Neural crest cell (in vitro differentiated cells): ENCODE results near the gene GPR161. TPM values are rescaled to one million over a fixed set of nuclear protein-coding genes. Genes with fewer than 3 reads are reported as not detected.

ENCODE experiments used
- DNase-seq: peaks from one replicate; pipeline ENCODE4 v3.0.0; 2021; ENCODE audit warnings: low read depth, mixed read lengths, low spot score
- H3K27ac Mint-ChIP-seq: one replicate; pipeline ENCODE4 v1.8.0; 2021; ENCODE audit warnings: mild to moderate bottlenecking, mixed read lengths; ENCODE audit not compliant: unreplicated experiment
- H3K27me3 Mint-ChIP-seq: 2 replicates; pipeline ENCODE4 v1.8.0; 2021; ENCODE audit warnings: low read depth, mild to moderate bottlenecking, mixed read lengths
- H3K36me3 Mint-ChIP-seq: 2 replicates; pipeline ENCODE4 v1.8.0; 2021; ENCODE audit warnings: low read depth, mild to moderate bottlenecking, mixed read lengths
- H3K4me1 Mint-ChIP-seq: 2 replicates; pipeline ENCODE4 v1.8.0; 2021; ENCODE audit warnings: mixed read lengths
- H3K4me3 Mint-ChIP-seq: one replicate; pipeline ENCODE4 v1.8.0; 2021; ENCODE audit warnings: mild to moderate bottlenecking, mixed read lengths
- H3K9me3 Mint-ChIP-seq: 2 replicates; pipeline ENCODE4 v1.8.0; 2021; ENCODE audit warnings: mixed read lengths
- CTCF ChIP-seq: fragments of 200-600 bp; sonication (generic); conservative IDR thresholded peaks from 2 replicates; pipeline ENCODE4 v1.5.0; 2021; ENCODE audit warnings: antibody characterized with exemption, mild to moderate bottlenecking
- total RNA-seq: library from RNA; stranded (reverse); gene quantifications from 2 replicates; pipeline ENCODE4 v1.2.1, GENCODE V29; 2021

GPR161 gene
- total RNA-seq, 1 donor from 2014 or later: 47.7 TPM

- DNase-seq: no peak
- no peak for TF ChIP-seq CTCF
- Mint-ChIP-seq H3K4me1 (peaks cover 13% of the 10 kb centered on the region), H3K9me3 (no peaks in the 10 kb centered on the region), H3K36me3 (peaks cover 16% of the 10 kb centered on the region), H3K27me3 (no peaks in the 10 kb centered on the region), H3K4me3 (no peak overlapping the region), H3K27ac (peak overlapping the region; percentile 47)
Measured at GRCh38 chr1:168092566-168093355, 44.0 kb downstream of the GPR161 start.

- no peak for TF ChIP-seq CTCF
- Mint-ChIP-seq H3K27me3 (no peaks in the 10 kb centered on the region), H3K9me3 (no peaks in the 10 kb centered on the region), H3K36me3 (peaks cover 15% of the 10 kb centered on the region), H3K4me3 (no peak overlapping the region), H3K4me1 (peaks cover 18% of the 10 kb centered on the region), H3K27ac (peak overlapping the region; percentile 47)
- DNase-seq: no peak
Measured at GRCh38 chr1:168091720-168092550, 44.8 kb downstream of the GPR161 start.

GRCh38 chr1:168091063-168091462, 45.7 kb downstream of the GPR161 start:
- TF ChIP-seq CTCF: no peak
- Mint-ChIP-seq H3K27me3 (no peaks in the 10 kb centered on the region), H3K27ac (peak overlapping the region; percentile 24), H3K4me3 (no peak overlapping the region), H3K36me3 (peaks cover 21% of the 10 kb centered on the region), H3K4me1 (peaks cover 26% of the 10 kb centered on the region), H3K9me3 (no peaks in the 10 kb centered on the region)
- DNase-seq: no peak

GRCh38 chr1:168090395-168090794, 46.3 kb downstream of the GPR161 start:
- Mint-ChIP-seq H3K4me3 (no peak overlapping the region), H3K36me3 (peaks cover 19% of the 10 kb centered on the region), H3K9me3 (no peaks in the 10 kb centered on the region), H3K27ac (peak overlapping the region; percentile 24), H3K27me3 (no peaks in the 10 kb centered on the region), H3K4me1 (peaks cover 27% of the 10 kb centered on the region)
- DNase-seq: no peak
- no peak for TF ChIP-seq CTCF

GRCh38 chr1:168089979-168090337, 46.8 kb downstream of the GPR161 start:
- DNase-seq: no peak
- H3K4me3 Mint-ChIP-seq: no peak overlapping the region
- H3K9me3 Mint-ChIP-seq: no peaks in the 10 kb centered on the region
- TF ChIP-seq CTCF: no peak
- H3K36me3 Mint-ChIP-seq: peaks cover 15% of the 10 kb centered on the region
- H3K27ac Mint-ChIP-seq: peak overlapping the region; percentile 89
- peaks cover 27% of the 10 kb centered on the region for H3K4me1 Mint-ChIP-seq
- H3K27me3 Mint-ChIP-seq: no peaks in the 10 kb centered on the region
